Measurements from ENCODE around the gene SVIL.
"Not testable (repeated sequence)": the region's sequence is repeated elsewhere in the genome, so short reads cannot be mapped to it uniquely, and the experiment has no call there.

The SVIL gene

DNA sequence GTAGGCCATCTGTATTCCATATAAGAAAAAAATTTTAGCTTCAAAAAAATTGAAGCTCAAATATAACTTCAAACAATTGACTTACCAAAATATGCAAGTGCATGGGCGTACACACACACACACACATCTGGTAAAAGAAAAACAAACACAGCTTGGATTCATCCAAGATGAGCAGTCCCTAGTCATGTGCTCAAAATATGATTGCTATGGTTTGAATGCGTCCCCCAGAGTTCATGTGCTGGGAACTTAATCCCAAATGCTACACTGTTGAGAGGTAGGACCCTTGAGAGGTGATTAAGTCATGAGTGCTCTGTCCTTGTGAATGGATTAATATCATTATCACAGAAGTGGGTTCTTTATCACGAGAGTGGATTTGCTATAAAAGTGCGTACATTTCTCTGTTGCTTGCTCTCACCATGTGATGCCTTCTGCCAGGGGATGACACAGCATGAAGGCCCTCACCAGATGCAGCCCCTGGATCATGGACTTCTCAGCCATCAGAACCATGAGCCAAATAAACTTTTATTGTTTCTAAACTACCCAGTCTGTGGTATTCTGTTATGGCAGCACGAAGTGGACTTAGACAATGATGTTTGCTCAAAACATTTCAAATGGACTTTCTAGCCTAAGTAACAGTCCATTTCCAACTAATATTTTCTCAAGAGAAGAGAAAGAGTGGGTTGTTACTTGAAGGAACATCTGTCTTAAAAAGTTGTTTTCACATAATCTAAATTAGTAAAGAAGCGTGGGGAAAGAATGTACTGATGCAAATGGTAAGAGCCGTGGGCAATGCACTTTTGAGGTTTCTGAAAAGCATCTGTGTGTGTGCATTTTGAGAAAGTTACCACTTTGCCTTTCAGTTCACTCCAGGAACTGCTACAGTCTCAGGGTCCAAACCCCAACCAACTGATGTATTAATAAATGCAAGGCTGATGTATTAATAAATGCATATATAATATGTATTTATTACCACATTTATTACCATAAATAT is 15.1 kb upstream of the SVIL start:
- no peak for DNase-seq

DNA sequence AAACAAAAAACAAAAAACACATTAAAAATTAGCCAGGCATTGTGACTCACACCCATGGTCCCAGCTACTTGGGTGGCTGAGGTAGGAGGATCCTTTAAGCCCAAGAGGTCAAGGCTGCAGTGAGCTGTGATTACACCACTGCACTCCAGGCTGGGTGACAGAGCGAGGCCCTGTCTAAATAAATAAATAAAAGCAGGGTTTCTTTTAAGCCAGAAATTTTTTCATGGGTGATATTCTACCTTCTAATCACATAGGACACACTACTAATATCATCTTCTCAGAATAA is 14.2 kb upstream of the SVIL start:
- DNase-seq = no peak

DNA sequence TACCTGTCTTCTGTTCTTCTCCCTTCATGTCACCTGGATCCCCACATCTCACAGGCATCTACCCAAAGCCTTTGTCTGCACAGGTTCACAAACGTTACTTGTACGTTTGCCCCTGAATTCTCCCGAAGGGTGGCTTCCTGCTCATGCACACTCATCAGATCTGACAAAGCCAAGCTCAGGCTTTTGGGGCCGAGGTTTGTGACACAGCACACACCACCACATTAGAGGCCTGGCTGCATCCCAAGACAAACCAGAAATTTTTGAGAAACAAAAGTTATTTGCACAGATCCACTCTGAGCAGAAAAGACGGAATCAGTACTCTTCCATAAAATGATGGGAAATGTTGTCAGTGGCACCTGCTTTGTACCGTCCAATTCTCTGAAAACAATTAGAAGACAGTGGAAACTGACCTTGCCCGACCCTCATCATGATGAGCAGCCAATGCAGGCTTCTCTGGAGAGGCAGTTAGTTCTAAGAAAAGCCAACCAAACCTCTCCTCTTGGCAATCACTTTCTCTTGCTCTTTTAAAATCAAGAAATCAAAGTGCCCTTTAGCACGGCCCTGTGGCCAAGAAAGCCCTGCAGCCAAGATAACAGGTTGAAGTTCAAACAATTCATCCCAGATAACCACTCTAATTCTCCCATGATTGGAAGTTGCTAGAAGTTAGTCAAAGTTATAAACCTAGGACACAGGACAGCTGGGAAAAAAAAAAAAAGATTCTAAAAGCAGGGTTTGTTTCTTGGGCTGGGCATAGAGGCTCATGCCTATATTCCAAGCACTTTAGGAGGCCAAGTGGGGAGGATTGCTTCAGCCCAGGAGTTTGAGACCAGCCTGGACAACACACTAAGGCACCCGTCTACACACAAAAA is 13.6 kb upstream of the SVIL start:
- DNase-seq = peak; percentile 26 to 37

DNA sequence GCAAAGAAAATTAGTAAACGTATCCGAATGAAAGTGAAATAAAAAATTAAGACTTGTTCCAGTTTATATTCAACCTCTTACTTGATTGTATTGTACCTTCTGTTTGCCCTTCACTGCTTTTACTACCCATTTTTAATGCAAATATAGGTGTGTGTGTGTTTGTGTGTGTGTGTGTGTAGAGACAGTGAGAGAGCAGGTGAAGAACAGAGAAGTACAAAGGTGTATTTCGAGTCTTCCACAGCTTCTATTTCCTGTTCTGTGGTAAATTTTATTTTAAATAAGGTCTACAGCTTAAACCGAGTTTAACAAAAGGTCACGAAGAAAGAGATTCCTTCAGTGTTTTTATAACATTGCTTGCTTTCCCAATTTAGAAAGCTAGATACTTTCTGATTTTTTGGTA is 12.7 kb upstream of the SVIL start:
- no peak for DNase-seq

DNA sequence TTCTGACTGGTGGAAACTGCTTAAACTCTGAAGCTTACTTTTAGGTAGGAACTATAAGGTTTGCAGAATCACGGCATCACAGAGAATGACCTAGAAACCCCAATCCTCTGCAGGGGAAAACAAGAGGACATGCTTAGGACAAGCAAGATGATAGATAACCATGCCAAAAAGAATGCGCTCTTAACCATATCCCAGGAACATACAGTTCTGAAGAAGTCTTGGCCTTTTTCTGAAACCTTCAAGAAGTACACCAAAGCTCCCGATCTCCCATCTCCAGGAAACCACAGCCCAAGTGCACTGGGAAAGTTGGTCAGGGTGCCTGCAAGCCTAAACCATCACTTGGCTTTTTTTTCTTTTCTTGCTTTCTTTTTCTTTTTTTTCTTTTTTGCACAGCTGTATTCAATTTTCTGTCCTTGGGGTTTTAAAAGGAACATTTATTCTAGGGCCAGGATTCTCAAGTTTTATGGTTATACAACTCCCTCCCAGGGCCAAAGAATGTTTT is 12.2 kb upstream of the SVIL start:
- DNase-seq = no peak

DNA sequence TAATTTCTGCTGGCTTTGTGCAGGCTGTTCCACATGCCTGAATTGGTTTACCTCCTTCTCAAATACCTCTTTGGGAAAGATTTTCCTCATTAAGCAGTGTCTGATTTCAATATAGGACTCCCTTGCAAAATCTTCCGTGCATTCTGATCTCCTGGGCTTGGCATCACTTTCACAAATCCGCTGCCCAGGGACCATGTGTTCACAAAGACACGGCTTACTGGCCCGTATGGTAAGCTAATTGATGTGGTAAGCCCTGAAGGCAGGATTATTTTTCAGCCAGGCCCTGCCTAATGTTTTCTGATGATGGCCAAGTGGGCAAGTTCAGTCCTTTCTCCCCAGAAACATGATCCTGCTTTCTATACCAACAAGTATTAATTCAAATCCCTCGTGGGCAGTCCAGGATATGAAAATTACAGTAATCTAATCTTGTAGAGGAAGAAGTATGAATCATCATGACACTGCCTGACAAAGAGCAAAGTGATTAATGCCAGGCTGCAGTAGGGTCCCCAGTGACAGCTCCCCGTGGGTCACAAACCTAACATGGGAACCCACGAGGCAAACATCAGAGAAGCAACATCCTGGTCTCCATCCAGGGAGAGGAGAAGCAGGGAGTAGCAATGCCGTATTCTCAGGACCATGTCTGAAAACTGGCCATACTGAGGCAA is 11.6 kb upstream of the SVIL start:
- DNase-seq = peak in 1 of 2 experiments; percentile 7

DNA sequence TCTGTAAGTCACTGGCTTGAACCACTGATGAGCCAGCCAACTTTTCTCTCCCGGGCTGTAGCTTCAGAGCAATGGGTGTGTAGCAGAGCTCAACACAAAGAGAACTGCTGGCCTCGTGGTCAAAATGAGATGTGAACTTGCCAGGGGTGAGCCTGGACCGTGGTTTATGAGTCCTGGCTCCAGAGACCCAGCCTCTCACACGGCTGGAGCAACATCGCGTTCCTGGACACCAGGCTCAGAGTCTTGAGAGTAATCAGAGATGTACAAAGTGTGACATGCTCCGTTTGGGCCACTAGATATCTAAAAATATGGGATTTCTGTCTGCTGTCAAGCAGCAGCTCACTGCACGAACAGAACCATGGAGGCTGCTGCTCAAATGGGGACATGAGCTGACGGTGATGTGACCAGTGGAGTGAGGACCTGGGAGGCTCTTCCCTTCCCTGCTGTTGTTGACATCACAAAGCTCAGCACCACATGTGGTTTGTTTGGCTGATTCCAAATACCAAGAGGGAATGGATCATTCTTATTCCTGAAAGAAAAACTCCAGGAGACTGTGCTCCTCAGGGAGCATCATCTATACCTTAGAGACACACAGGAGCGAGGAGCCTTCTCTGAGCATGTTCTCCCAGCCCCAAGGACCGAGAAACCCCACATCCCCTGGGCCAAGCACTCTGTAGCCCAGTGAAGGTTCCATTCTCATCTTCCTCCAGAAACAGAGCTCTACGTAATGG is 9.2 kb upstream of the SVIL start:
- no peak for DNase-seq

DNA sequence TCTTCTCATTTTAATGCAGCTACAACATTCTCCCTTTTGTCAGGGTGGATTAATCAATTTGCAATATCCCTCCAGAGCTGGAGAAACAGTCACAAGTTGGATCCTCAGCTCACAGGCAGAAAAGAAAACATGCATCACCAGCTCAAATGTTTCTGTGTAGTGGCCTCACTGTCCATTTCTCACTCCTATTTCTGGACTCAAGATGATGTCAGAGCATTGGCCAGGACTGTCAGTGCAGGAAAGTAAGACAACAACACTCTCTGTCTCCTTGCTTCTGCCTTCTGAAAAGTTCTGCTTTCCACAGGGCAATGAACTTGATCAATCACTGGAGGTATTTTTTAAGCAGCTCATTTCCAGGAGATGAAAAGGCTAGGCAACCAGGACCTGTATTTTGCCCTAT is 8.2 kb upstream of the SVIL start:
- DNase-seq = no peak

DNA sequence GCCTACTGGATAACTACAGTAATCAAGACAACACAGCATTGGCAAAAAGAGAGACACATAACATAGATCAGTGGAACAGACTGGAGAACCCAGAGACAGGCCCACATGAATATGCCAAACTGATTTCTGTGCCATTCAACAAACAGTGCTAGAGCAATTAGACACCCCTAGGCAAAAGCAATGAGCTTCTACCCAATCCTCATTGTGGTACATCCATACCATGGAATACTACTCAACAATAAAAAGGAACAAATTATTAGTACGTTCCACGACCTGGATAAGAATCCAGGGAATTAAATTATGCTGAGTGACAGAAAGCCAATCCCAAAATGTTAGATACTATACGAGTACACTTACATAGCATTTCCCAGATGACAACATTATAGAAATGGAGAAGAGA is 2.8 kb upstream of the SVIL start:
- no peak for DNase-seq

DNA sequence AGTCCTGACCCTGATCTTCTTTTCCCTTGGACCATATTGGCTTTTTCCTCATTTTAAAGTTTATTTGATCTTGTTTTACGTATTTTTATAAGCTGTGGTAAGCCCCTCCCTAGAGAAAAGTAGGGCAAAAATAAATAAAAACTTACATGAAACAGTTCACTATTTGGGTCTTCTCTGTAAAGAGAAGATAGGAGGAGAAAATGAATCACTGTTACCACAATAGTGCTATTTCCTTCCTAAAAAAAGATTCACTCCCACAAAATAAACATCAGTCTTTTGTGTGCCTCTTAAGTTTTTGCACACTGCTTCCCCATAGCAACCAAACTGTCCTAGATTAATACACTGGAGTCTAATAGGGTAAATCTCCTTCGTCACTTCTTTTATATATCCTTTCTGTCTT is 1.4 kb upstream of the SVIL start:
- DNase-seq = no peak

DNA sequence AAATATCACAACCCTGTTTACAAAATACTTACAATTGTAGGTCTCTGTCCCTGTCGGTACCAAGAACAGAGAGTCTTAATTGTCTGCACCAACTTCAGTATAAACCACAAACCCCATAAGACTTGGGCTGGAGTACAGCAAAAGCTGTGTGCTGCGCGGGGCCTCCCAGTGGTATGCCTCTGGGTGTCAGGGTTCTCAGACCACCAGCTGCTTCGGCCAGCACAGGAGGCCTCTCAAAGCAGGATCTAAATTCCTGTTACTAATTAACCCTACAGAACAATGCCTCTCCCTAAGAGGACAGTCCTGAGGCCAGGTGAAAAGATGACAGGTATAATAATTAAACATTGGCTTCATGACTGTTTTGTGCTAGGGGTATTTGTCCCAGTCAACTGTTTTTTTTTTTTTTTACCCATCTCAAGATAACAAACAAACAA is 957 bp upstream of the SVIL start:
- no peak for DNase-seq

DNA sequence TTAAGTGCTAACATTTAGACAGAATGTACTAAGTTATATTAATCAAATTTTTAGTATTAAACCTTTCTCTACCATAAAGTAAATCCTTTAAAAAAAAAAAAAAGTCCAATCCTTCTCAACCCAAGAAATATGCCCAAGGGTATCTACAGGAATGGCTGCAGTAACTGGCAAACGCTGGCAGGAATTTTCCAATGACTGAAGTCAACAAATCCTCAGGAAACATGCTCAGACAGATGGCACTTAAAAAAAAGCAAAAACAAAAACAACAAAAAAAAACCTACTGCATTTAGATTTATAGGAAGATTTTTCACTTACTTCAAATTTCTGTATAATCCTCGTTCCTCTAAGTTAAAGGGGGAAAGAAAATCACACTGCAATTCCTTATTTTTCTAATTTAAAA is 666 bp downstream of the SVIL start:
- no peak for DNase-seq

DNA sequence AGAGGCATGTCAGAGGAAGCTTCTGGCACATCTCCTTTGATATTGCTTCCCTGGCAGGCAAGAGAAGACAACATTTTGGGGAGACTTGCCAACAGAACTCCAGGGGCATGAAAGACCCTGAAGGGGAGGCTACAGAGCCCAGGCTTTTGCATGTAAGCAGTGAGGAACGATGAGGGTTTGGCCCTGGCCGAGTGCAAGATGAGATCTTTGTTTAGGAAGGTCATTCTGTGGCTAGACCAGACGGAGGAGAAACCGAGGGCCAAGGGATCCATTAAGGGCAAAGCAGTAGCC is 3.8 kb downstream of the SVIL start:
- DNase-seq = no peak

DNA sequence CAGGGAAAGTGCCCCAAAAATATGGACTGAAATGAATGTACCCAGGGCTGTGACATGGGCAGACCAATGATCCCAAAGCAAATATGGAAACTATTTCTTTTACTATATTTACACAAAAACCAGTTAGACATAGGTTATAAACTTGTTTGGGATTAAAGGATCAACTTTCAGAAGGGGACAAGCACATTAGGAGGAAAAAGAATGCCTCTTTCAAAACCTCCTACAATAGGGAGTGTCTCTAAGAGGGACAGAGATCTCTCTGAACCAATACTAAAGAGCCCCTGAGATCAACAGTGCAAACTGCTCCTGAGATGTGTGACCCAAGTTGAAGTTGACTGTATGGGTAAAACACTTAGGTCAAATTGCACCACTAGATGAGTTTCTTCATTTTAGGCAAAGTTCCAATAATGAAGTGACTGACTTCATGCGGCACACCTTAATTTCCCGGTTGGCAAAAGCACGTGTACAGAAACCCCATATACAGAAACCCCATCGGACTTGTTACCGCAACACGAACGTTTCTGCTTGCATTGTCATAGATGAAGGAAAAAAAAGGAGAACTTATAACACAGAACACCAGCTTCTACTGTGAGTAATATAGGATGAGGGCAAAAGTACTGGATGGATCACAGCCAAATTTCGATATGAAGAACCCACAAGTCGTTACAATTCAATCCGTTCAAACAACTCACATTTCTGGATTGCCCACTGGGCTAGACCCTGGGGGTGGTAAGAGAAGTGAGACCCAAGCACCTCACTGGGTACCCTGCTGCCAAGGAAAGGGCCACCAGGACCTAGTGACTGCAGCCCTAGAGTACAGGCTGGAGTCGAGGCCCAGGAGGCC is 4.3 kb downstream of the SVIL start:
- no peak for DNase-seq

DNA sequence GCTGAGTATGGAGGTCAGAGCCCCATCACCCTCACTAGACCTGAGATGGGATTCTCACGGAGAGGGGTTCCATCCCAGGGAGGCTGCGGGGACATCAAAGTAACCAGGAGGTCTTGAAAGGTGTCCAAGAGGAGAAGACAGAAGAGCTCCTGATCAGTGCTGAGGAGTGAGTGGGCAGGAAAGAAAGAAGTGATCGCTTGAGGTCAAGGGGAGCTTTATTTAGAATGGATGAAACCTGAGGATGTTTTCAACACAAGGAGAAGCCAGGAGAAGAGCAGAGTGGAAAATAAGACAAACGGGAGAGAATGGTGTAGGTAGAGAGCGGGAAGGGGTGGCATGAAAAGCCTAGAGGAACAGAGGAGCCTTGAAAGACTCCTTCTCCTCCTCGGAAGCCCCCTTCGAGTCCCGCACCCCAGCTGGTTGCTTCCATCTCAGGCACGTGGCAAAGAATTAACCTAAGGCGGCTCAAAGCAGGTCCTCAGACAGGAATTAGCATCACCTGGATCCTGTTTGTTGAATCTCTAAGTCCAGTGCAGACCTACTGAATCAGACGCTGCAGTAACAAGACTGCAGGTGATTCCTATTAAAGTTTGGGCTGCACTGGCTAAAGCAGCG is 5.8 kb downstream of the SVIL start:
- DNase-seq = no peak

DNA sequence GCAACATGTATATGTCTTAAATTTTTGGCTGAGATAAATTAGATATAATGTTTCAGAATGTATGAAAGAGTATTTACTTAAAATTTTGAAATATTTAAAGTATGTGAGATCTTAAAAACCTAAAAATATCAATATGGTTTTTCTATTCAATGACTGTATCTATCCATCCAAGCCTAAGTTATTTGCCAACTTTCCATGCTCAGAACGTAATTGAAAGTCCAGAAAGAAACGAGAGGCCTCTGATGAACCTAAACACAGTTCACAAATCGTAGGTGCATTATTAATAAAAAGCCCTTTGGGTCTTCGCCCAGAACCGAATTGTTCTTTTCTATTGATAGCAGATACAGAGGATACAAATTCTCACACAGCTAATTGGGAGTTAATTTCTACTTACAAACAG is 6.5 kb downstream of the SVIL start:
- no peak for DNase-seq

DNA sequence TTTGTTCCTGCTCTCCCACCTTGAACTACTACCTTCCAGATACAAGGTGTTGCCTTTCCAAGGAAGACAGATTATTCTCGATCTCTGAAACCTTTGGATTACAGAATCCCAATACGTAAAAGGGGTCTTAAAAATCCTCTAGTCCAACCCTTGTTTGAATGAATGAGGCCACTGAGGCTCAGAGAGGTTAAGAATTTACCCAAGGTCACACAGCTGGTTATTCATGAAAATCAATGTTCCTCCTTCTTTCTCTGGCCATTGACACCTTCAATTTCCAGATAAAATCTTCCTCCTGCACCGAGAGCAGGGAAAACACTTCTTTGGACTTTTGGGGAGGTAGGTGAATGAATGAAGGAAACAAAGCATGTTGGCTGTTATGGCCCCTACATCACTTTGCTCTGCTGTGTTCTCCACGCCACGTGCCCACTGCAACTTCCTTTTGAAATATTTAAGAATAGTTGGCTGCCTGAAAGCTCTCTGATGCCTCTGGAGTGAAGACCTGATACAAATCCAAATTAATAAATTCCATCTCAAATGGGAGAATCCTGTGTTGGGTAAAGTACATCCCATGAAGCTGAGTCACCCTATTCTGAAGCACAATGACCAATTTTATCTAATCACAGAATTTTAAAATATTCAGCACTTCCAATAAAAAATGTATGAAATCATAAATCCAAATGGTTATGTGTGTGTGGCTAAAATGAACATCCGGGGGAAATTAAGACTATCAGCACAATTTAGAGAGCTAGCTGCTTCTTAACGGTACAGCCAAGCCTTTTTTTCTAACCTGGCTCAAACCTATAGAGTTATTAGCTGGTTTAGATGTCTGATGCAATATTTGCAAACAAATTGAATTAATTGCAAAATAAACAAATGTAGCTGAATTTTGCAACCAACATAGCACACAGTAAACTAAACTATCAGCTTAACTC is 7.3 kb downstream of the SVIL start:
- no peak for DNase-seq

DNA sequence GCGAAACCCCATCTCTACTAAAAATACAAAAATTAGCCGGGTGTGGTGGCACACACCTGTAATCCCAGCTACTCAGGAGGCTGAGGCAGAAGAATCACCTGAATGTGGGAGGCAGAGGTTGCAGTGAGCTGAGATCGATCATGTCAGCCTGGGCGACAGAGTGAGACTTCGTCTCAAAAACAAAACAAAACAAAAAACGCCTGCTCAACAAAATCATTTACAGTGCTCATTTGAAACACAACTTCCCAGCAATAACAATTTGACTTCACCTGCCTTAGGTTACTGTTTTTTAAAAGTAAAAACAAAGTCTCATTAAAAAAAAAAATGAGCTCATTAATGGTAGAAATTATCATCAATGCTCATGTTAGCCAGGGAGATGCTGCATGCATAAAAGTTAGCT is 10.4 kb downstream of the SVIL start:
- not testable (repeated sequence) for DNase-seq

DNA sequence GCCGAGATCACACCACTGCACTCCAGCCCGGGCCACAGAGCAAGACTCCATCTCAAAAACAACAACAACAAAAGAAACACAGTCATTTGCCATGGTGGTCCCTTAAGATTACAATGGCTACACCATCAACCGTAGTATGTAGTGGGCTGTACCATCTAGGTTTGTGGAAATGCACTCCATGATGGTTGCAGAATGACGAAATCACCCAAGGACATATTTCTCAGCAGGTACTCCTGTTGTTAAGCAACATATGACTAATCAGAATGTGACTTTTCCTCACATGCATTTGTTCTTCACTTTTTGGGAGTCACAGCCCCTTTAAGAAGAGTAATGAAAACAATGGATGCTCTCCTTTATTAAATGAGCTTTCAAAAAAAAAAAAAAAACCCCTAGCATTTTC is 11.0 kb downstream of the SVIL start:
- DNase-seq = no peak

DNA sequence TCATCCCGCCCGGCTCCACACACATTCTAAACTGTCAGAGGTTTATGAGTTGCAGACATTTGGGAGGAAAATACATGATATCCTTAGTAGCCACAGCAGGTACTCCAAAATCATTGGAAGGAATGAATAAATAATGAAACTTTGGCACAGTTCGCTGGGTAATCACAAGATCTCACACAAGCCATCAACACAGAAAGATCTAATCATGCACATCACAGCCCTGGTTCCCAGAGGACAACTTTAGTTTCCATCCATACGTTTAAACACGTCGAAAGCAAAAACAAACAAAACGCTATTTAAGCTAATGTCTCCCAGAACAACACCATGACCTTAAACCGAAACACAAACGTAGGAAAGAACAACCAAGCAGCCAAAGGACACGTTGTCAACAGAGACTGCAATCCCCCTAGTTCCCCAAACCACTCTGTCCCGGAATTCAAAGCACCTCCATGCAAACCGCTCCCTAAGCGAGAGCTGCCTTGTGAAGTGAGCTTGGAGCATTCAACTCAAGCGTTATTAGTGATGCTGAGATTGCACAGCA is 12.3 kb downstream of the SVIL start:
- no peak for DNase-seq
